Measurements from ENCODE around the gene ISLR2.
"Not testable (repeated sequence)": the region's sequence is repeated elsewhere in the genome, so short reads cannot be mapped to it uniquely, and the experiment has no call there.

Gene ISLR2

GRCh38 chr15:74157868-74158827, 27.8 kb downstream of the ISLR2 start:
- no peak for DNase-seq

GRCh38 chr15:74158855-74159650, 28.7 kb downstream of the ISLR2 start:
- no peak for DNase-seq

DNA sequence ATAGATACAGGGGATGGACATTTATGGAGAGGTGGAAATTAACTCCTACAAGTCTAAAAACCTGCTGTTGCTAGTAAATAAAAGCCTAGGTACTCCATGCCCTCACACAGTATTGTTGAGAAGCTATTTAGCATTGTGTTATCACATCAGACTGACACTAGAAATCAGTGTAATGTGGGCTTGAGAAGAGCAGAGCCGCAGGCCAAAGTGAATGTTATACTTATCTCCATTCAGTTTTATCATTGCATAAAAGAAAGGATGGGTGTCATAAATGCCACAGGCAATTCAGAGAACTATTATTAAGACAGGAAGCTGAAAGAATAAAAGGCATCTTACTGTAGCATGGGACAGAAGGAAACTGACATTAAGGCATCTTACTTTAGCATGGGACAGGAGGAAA, 29.4 kb downstream of the ISLR2 start:
- DNase-seq, result no peak

GRCh38 chr15:74160390-74160789, 30.0 kb downstream of the ISLR2 start:
- not testable (repeated sequence) for DNase-seq

DNA sequence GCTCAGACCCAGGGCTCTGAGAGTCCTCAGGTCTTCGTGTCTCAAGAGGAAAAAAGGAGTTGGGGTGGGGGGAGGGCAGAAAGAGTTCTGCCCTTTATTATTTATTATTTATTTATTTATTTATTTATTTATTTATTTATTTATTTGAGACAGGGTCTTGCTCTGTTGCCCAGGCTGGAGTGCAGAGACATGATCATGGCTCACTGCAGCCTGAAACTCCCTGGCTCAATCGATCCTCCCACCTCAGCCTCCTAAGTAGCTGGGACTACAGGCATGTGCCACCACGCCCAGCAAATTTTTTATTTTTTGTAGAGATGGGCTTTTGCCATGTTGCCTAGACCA, 31.8 kb downstream of the ISLR2 start:
- DNase-seq, result not testable (repeated sequence)

GRCh38 chr15:74165461-74165860, 35.1 kb downstream of the ISLR2 start:
- DNase-seq, result no peak

DNA sequence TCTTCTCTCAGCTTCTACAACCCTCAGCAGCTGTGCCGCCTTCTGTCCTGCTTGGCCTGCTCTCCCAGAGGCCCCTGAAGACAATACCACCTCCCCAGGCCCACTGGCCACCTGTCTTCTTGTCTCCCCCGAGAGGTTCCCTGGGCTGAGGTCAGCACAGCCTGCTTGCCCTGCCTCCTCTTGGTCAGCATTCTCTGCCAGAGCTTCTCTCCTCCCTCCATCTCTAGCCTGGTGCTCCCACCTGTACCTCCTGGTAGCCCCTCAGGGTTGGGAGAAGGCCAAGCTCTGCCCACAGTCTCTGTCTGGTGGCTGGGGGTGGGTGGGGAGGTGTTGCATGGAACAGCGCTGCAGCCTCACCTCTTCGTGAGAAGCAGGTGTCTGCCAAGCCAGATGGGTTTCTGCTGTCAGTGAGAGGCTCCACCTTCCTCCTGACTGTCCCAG, 37.5 kb downstream of the ISLR2 start:
- no peak for DNase-seq

DNA sequence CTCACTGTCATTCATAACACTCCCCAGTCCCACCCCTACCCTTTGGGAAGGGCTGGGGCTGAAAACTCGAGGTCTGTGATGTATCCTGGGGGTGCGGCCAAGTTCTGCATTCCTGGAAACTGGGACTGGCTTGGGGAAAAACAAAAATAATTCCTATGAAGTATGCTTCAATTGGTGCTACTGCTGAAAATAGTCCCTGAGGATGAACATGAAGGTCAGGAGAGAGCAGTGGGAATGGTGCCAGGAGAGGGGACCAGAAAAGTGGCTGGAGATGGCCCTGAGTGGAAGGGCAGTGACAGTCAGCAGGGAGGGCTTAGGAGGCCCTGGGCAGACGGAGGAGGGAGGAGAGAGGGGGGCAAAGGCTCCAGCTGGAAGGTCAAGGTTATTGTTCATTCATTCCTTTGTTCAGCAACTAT, 38.3 kb downstream of the ISLR2 start:
- DNase-seq, result no peak

DNA sequence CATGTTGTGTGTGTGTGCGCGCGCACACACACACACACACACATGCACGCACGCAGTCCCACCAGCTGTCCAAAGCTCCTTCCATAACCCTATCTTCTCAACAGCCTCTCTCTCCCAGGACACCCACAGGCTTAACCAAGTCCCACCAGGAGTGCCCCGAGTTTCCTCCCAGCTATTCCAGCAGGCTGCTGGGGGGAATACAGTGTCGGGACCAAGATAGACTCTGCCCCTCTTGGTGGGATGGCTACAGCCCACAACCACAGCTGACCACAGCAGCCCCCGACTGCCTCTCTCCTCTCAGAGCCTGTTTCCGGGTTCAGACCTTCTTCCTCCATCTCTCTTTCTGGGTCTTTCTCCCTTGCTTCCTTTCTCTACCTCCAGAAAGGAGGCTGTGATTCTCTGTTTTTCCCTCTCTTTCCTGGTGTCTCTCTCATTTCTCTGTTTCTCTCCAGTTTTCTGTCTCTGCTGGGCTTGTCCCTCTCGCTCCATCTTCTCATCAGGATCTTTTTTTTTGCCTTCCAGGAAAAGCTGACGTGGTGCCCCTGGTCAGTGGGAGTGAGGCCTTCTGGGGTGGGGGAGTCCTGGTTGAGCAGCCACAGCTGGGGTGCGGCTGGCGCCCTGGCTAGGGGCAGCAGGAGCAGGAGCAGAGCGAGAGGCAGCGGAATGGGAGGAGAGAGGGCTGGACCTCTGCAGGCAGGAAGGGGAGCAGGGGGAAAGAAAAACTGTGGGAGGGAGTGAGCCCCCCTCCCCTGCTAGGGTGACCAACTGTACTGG, 39.9 kb downstream of the ISLR2 start:
- DNase-seq, result no peak

- no peak for DNase-seq
Measured at GRCh38 chr15:74170875-74171578, 40.6 kb downstream of the ISLR2 start.

DNA sequence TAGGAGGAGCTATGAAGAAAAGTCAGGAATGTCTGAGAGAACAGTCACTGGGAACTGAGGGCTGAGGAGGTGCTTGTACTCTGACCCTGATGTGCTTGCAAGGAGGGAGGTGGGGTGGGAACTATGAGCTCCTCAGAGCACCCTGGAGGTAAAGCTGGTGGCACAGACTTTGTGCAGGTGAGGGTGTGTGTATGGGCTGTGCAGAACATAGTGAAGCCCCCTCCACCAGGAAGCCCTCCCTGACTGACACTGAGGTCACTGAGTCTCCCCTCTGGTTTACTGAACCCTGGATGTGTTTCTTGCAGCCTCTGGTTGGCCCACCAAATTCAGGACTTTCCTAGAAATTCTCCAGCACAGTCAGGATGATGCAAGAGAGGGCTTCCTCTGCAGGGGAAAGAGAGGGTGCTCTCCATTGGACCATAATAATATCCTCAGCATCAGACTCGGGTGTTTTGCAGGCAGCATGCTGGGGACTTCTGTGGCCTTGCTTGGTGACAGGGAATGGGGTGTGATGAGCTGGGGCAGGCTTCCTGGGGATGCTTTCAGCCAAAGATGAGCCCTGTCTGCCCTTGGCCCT, 41.7 kb downstream of the ISLR2 start:
- no peak for DNase-seq

DNA sequence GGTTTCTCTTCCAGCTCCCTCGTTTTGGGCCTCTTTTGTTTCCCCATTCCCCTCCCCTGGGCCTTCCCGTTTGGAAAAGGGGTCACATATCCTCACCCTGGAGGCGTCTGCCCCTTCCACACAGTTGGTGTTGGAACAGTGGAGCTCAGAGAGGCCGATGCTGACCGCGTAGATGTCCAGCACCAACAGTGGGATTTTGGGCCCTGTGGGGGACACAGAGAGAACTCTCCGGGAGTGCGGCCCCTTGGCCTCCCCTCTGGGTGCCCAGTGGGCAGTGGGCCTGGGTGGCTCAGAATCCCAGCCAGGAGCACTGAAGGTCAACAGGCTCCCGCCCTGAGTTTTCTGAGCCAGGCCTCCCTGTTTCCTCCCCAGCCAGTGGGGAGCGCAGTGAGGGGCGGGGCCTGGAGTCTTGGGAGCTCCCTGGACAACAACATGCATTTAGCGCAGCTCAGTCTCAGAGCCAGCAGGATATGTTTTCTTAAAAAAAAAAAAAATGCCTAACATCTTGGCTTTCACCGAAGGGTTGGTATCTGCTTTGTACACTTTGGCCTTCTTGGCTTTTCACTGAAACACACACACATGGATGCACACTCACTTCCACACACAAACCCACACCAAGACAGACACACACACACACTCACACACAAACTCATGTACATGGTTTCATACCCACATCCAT, 42.5 kb downstream of the ISLR2 start:
- DNase-seq, result no peak

DNA sequence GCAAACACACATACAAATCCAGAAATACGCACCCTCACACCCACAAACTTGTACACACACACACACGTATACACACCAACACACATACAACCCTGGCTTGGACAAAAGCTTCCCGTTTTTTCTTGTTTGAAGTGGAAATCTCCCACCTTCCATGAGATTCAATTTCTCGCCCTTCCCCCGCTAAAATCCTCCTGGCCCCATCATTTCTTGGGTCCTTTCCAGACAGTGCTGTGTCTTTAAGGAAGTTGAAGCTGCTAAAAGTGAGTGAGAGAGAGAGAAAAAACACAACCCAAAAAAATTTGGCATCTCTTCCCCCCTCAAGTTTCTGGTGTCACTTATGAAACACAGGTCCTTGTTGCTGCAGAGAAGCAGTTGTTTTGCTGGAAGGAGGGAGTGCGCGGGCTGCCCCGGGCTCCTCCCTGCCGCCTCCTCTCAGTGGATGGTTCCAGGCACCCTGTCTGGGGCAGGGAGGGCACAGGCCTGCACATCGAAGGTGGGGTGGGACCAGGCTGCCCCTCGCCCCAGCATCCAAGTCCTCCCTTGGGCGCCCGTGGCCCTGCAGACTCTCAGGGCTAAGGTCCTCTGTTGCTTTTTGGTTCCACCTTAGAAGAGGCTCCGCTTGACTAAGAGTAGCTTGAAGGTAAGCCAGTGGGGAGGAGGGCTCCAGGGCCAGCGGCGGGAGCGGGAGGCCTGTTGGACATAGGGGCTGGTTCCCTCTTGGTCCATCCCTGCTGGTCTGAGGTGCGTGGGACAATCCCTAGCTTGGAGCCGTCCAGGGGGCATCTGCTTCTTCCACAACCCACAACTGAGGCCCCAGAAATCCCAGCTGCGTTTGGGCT, 43.2 kb downstream of the ISLR2 start, which contains the start of gene ISLR:
ISLR (plus strand) TSS at position 331 of the 839 bp plus-strand sequence. CDS start 1,149 bp downstream, outside the sequence.
- no peak for DNase-seq

DNA sequence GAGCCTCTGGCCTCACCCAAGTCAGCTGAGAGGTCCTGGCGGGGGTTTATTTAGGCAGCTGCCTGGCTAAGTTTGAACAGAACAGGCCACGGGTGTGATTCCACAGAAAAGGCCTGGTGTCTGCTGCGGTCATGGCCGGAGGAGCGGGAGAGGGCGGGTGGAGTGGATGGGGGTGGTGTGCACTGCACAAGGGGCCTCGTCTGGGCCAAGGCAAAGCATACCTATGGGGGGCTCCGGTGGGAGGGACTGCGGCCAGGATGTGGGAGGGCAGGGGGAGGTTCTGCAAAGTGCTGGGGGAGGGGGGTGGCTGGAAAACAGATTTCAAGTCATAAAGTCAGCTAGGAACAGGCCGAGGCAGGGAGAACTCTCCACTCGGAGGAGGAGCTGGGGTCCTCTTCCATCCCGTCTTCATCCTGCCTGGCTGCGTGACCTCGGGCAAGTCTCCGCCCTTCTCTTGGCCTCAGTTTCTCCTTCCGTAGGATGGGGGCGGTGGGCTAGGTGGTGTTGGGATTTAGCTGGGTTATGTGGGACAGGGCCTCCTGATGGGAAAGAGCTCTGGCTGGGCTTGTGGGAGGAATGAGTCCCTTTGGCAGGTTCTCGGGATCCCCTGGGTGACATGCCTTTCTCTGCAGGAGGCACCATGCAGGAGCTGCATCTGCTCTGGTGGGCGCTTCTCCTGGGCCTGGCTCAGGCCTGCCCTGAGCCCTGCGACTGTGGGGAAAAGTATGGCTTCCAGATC, 44.0 kb downstream of the ISLR2 start:
- DNase-seq, result no peak

DNA sequence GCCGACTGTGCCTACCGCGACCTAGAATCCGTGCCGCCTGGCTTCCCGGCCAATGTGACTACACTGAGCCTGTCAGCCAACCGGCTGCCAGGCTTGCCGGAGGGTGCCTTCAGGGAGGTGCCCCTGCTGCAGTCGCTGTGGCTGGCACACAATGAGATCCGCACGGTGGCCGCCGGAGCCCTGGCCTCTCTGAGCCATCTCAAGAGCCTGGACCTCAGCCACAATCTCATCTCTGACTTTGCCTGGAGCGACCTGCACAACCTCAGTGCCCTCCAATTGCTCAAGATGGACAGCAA, 44.5 kb downstream of the ISLR2 start:
- DNase-seq, result no peak

- DNase-seq, result no peak
Measured at GRCh38 chr15:74175271-74176191, 45.1 kb downstream of the ISLR2 start.

DNA sequence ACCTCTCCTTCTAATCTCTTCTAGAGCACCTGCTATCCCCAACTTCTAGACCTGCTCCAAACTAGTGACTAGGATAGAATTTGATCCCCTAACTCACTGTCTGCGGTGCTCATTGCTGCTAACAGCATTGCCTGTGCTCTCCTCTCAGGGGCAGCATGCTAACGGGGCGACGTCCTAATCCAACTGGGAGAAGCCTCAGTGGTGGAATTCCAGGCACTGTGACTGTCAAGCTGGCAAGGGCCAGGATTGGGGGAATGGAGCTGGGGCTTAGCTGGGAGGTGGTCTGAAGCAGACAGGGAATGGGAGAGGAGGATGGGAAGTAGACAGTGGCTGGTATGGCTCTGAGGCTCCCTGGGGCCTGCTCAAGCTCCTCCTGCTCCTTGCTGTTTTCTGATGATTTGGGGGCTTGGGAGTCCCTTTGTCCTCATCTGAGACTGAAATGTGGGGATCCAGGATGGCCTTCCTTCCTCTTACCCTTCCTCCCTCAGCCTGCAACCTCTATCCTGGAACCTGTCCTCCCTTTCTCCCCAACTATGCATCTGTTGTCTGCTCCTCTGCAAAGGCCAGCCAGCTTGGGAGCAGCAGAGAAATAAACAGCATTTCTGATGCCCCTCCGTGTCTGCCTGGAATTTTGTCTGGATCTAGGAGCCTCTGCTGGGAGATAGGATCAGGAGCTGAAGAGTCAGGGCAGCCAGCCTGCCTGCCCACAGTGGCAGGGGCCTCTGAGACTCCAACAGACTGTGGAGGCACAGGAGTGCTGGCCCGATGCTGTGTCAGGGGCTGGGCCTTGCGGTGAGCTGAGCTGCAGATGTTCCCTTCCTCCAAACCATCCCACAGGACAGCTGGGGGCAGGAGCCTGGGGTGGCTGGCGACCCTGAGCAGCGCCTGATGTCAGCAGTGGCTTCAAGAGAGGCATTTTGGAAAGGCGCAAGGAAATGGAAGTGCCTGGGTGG, 46.2 kb downstream of the ISLR2 start:
- DNase-seq, result no peak

Data from CD4-positive, alpha-beta T cell treated with Interleukin-21 for 1 hour (primary cell).